CD8-positive, alpha-beta memory T cell (primary cell): ENCODE results near the gene TOR2A. TPM values are rescaled to one million over a fixed set of nuclear protein-coding genes. Genes with fewer than 3 reads are reported as not detected.

Experiments used
- CTCF ChIA-PET: fragments of 350-600 bp; sonication (Branson Sonifier 250); formaldehyde crosslinking; loops from one replicate; lab custom pipeline; 2021; ENCODE audit warnings: antibody characterized with exemption; lab: Charles Lee
- POLR2A ChIA-PET: fragments of 350-600 bp; sonication (Branson Sonifier 250); formaldehyde crosslinking; loops from one replicate; lab custom pipeline; 2021; ENCODE audit warnings: antibody characterized with exemption; lab: Charles Lee
- DNase-seq, 5 donors: peaks; one replicate each; pipeline versions ENCODE4 v3.0.0 to v3.0.0-alpha.2; 2020 to 2022; ENCODE audit warnings: mixed read lengths in 1 of 5
- H3K27ac ChIP-seq: one replicate; pipeline ENCODE4 v1.7.0; 2013; ENCODE audit warnings: low read depth, mild to moderate bottlenecking, low read length, moderate library complexity
- H3K27me3 ChIP-seq: 2 replicates; pipeline ENCODE4 v1.7.0; 2013; ENCODE audit warnings: low read length, mild to moderate bottlenecking; ENCODE audit not compliant: insufficient read depth, poor library complexity, severe bottlenecking
- H3K36me3 ChIP-seq: 2 replicates; pipeline ENCODE4 v1.7.0; 2013; ENCODE audit warnings: mild to moderate bottlenecking, low read length, moderate library complexity; ENCODE audit not compliant: insufficient read depth
- H3K4me1 ChIP-seq: 2 replicates; pipeline ENCODE4 v1.7.0; 2013; ENCODE audit warnings: mild to moderate bottlenecking, low read length, moderate library complexity; ENCODE audit not compliant: insufficient read depth
- H3K4me3 ChIP-seq: 2 replicates; pipeline ENCODE4 v1.7.0; 2013; ENCODE audit warnings: mild to moderate bottlenecking, low read length
- H3K9me3 ChIP-seq: 2 replicates; pipeline ENCODE4 v1.7.0; 2013; ENCODE audit warnings: mild to moderate bottlenecking, low read length
- H3K27ac Mint-ChIP-seq, 8 donors: one replicate each; pipeline ENCODE4 v1.8.0; 2020 to 2021; ENCODE audit warnings: mixed read lengths in 8 of 8, mild to moderate bottlenecking in 6 of 8, inconsistent platforms in 3 of 8, moderate library complexity in 3 of 8
- H3K27me3 Mint-ChIP-seq, 2 donors: one replicate each; pipeline ENCODE4 v1.8.0; 2020 to 2021; ENCODE audit warnings: mixed read lengths in 2 of 2, mild to moderate bottlenecking in 1 of 2, moderate library complexity in 1 of 2
- H3K36me3 Mint-ChIP-seq, 3 donors: one replicate each; pipeline ENCODE4 v1.8.0; 2020 to 2021; ENCODE audit warnings: mixed read lengths in 3 of 3, inconsistent platforms in 1 of 3, mild to moderate bottlenecking in 1 of 3
- H3K4me1 Mint-ChIP-seq, 3 donors: one replicate each; pipeline ENCODE4 v1.8.0; 2020 to 2021; ENCODE audit warnings: mixed read lengths in 3 of 3, inconsistent platforms in 1 of 3, mild to moderate bottlenecking in 1 of 3
- H3K4me3 Mint-ChIP-seq, 7 donors: one replicate each; pipeline ENCODE4 v1.8.0; 2020 to 2021; ENCODE audit warnings: mixed read lengths in 7 of 7, mild to moderate bottlenecking in 6 of 7, moderate library complexity in 4 of 7, inconsistent platforms in 2 of 7
- H3K9me3 Mint-ChIP-seq, 5 donors: one replicate each; pipeline ENCODE4 v1.8.0; 2020 to 2022; ENCODE audit warnings: mixed read lengths in 5 of 5, mild to moderate bottlenecking in 3 of 5, moderate library complexity in 2 of 5, inconsistent platforms in 1 of 5
- polyA plus RNA-seq: library from polyadenylated mRNA; unstranded; fragments of 300-500 nt; fragmentation: Illumina TruSeq; gene quantifications from one replicate; pipeline ENCODE4 v1.2.3, GENCODE V29; 2021
- total RNA-seq, 2 experiments: library from RNA; stranded (reverse); gene quantifications; one replicate each; pipeline ENCODE4 v1.2.3, GENCODE V29; 2021

The TOR2A gene
- total and polyA plus RNA-seq, 3 experiments from 2014 or later, result 30.7 to 37.0 (median 33.7) TPM

DNA sequence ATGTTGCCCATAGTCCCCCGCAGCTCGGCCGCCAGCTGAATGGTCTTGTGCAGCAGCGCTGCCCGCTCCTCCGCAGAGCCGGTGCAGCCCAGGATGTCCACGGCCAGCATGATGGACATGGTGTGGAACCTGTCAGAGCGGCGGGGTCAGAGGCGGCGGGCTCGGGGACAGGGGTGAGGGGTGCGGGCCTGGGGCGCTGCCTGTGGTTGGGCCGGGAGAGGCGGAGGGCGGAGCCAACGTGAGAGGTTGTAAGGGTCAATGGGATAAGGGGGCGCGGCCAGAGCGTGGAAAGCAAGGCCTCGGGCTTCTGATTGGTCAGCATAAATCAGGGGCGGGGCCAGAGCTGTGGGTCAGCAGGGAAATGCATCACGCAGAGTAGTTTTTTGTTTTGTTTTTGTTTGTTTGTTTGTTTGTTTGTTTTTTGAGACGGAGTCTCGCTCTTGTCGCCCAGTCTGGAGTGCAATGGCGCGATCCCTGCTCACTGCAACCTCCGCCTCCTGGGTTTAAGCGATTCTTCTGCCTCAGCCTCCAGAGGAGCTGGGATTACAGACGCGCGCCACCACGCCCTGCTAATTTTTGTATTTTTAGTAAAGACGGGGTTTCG, 6.8 kb upstream of the TOR2A start:
- Histone ChIP-seq H3K27me3 (no peaks in the 10 kb centered on the region), H3K9me3 (no peaks in the 10 kb centered on the region), H3K4me1 (peaks cover 2% of the 10 kb centered on the region), H3K36me3 (peaks cover 20% of the 10 kb centered on the region), H3K4me3 (no peak overlapping the region), H3K27ac (no peak overlapping the region)
- Mint-ChIP-seq H3K9me3 (no peaks in the 10 kb centered on the region), H3K27me3 (no peaks in the 10 kb centered on the region), H3K27ac (peak overlapping the region in 3 of 8 donors; percentile 75 to 93 (median 89)), H3K36me3 (peaks cover 0 to 84% (median 12%) of the 10 kb centered on the region in 3 donors), H3K4me1 (peaks cover 3 to 7% (median 3%) of the 10 kb centered on the region in 3 donors), H3K4me3 (no peak overlapping the region)
- no peak for DNase-seq
- ChIA-PET CTCF (interaction anchor here (4.9 kb wide), 1 partner anchor 43 kb away, joined by 21 read pairs; the partner anchor contains the start of gene CDK9), POLR2A (interaction anchor here (0.7 to 1.3 kb wide), 2 partner anchors 29 to 44 kb away, joined by 5 to 7 read pairs; partner anchors contain the start of gene CDK9)

DNA sequence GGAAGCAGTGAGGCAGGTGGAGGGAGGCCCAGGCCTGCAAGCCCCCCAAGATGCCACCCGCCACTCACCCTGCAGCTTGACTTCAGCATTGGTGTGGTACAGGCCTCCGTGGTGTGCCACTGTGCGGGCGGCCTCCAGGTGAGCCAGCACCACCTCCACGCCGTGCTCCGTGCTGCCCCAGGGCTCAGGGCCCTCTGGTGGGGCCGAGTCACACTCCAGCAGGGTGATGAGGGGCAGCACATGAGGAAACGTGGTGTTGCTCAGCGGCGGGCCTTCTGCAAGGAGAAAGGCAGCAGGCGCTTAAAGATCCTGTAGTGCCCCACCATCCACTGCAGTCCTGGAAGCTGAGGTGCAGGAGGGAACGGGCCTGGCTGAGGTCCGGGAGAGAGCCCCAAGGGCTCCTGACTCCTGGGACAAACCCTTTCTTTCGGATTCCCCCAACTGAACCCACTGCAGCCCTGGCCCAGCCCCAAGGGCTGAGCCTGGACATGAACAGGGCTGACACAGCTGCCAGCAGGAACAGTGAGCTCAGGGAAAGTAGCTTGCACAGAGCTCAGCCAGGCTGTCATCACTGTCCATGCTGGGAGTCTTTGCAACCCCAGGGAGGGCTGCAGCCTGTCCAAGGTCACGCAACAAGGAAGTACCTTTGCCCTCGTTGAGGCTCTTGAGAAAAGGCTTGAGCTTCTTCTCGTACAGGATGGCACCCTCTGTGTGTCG, 4.7 kb upstream of the TOR2A start:
- H3K4me3 ChIP-seq, result no peak overlapping the region
- peaks cover 0 to 68% (median 11%) of the 10 kb centered on the region in 3 donors for H3K36me3 Mint-ChIP-seq
- H3K27ac ChIP-seq, result no peak overlapping the region
- POLR2A ChIA-PET, result no interaction called here
- H3K4me1 ChIP-seq, result peaks cover 7% of the 10 kb centered on the region
- no peak for DNase-seq
- no peaks in the 10 kb centered on the region for H3K9me3 Mint-ChIP-seq
- H3K9me3 ChIP-seq, result no peaks in the 10 kb centered on the region
- peaks cover 6 to 12% (median 10%) of the 10 kb centered on the region in 3 donors for H3K4me1 Mint-ChIP-seq
- H3K27me3 ChIP-seq, result no peaks in the 10 kb centered on the region
- H3K27ac Mint-ChIP-seq, result peak overlapping the region in 1 of 8 donors; percentile 68
- H3K27me3 Mint-ChIP-seq, result no peaks in the 10 kb centered on the region
- CTCF ChIA-PET, result interaction anchor here (0.9 to 1.4 kb wide), 2 partner anchors 29 to 131 kb away, joined by 3 read pairs; no protein-coding TSS in a partner anchor
- no peak overlapping the region for H3K4me3 Mint-ChIP-seq
- H3K36me3 ChIP-seq, result peaks cover 14% of the 10 kb centered on the region

DNA sequence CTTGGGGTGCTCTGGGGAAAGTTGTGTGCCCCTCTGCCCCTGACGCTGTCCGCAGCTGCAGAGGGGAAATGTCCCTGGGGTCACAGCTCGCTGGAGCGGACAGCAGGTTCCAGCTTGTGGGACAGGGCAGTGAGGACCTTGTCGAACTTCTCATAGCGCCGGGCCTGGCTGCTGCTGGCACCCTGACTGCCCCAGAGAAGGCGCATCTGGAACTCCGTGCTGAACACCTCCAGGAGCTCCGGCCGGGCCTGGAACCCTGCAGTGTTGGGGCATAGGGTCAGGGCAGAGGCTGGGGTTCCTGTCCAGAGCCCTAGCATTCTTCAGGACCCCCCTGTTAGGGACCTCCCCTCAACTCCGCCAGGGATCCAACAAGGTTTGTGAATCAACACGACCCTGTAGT, 3.6 kb upstream of the TOR2A start:
- H3K4me1 Mint-ChIP-seq, result peaks cover 13 to 21% (median 19%) of the 10 kb centered on the region in 3 donors
- no peak overlapping the region for H3K4me3 Mint-ChIP-seq
- H3K9me3 Mint-ChIP-seq, result no peaks in the 10 kb centered on the region
- H3K36me3 Mint-ChIP-seq, result peaks cover 0 to 58% (median 11%) of the 10 kb centered on the region in 3 donors
- no peaks in the 10 kb centered on the region for H3K9me3 ChIP-seq
- no peaks in the 10 kb centered on the region for H3K27me3 ChIP-seq
- ChIA-PET CTCF (interaction anchor here (0.8 to 6.1 kb wide), 3 partner anchors 24 to 184 kb away, joined by 3 to 68 read pairs (median 4); no protein-coding TSS in a partner anchor), POLR2A (interaction anchor here (1.6 kb wide), 1 partner anchor 37 kb away, joined by 3 read pairs; no protein-coding TSS in a partner anchor)
- peaks cover 18% of the 10 kb centered on the region for H3K4me1 ChIP-seq
- H3K4me3 ChIP-seq, result no peak overlapping the region
- H3K27ac Mint-ChIP-seq, result peak overlapping the region in 6 of 8 donors; percentile 50 to 92 (median 89)
- no peak overlapping the region for H3K27ac ChIP-seq
- H3K36me3 ChIP-seq, result peaks cover 8% of the 10 kb centered on the region
- DNase-seq, result no peak
- H3K27me3 Mint-ChIP-seq, result no peaks in the 10 kb centered on the region

DNA sequence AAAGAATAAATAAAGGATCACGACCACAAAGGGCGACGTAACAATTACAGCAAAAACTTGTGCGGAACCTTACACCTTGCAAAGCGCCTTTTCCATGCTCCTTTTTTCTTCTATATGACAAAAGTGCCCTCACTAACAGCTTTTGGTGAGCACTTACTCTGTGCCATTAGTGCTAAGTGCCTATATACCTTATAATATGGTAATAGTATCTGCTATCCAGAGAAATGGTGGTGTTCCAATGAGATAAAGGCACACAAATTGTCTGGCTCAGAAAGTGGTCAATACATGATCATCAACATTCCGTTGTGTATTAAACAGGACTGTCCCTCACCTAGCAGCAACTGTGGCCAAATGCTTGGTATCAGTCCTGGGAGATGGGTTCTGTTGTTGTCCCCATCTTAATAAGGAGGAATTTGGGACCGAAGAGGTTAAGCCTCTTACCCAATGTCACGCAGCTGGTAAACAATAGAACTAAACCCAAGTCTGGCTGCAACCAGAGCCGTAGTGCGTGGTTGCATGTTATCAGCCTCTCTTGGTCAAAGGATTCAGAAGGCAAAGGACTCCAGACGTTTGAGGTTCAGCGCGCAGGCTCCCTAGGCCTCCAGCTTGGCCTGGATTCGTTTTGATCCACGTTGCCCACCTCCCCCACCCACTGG, 564 bp upstream of the TOR2A start:
- peaks cover 22% of the 10 kb centered on the region for H3K4me1 ChIP-seq
- H3K36me3 ChIP-seq, result no peaks in the 10 kb centered on the region
- ChIA-PET POLR2A (interaction anchor here (1.1 to 1.9 kb wide), 11 partner anchors 16 to 186 kb away, joined by 4 to 16 read pairs (median 5); partner anchors contain the start of genes CDK9, CFAP157, SH2D3C and TTC16), CTCF (interaction anchor here (1.0 to 6.1 kb wide), 41 partner anchors 10 to 339 kb away, joined by 3 to 68 read pairs (median 7); partner anchors contain the start of genes AK1, CDK9, CFAP157 and ENG)
- H3K27ac ChIP-seq, result peak overlapping the region; percentile 62
- H3K27me3 Mint-ChIP-seq, result no peaks in the 10 kb centered on the region
- H3K4me3 ChIP-seq, result no peak overlapping the region
- H3K9me3 ChIP-seq, result no peaks in the 10 kb centered on the region
- H3K27me3 ChIP-seq, result no peaks in the 10 kb centered on the region
- peak overlapping the region; percentile 80 to 98 (median 94) for H3K4me3 Mint-ChIP-seq
- H3K36me3 Mint-ChIP-seq, result peaks cover 0 to 47% (median 7%) of the 10 kb centered on the region in 3 donors
- H3K9me3 Mint-ChIP-seq, result no peaks in the 10 kb centered on the region
- H3K27ac Mint-ChIP-seq, result peak overlapping the region; percentile 85 to 98 (median 96)
- DNase-seq, result no peak
- peaks cover 14 to 25% (median 23%) of the 10 kb centered on the region in 3 donors for H3K4me1 Mint-ChIP-seq

DNA sequence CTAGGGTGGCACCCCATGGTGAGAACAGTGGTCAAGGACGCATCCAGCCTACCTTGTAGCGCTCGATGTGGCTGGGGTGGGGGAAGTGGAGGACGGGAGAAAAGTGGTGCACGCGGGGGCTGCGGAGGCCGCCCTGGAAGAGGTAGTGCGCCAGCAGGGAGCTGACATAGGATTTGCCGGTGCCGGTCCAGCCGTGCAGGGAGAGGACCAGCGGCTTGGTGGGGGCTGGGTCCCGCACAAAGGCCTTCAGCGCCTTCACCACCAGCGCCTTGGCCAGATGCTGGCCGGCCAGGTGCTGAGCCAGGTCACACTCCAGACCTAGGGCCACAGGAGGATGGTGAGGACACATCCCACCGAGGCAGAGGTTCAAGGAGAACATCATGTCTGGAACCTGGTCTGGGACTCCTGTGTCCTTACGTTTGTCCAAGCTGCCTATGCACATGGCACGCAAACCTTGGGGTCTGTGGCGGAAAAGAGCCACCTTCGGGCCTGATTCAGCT, 797 bp downstream of the TOR2A start:
- peak overlapping the region; percentile 62 for H3K27ac ChIP-seq
- Mint-ChIP-seq H3K9me3 (no peaks in the 10 kb centered on the region), H3K36me3 (peaks cover 0 to 40% (median 7%) of the 10 kb centered on the region in 3 donors), H3K27me3 (no peaks in the 10 kb centered on the region), H3K27ac (peak overlapping the region; percentile 73 to 91 (median 87)), H3K4me3 (peak overlapping the region; percentile 80 to 97 (median 86)), H3K4me1 (peaks cover 14 to 25% (median 23%) of the 10 kb centered on the region in 3 donors)
- CTCF ChIA-PET, result interaction anchor here (0.7 to 6.1 kb wide), 57 partner anchors 9 to 510 kb away, joined by 3 to 68 read pairs (median 6); partner anchors contain the start of genes AK1, CDK9, CFAP157 and ENG
- peak in 1 of 5 donors; percentile 58 for DNase-seq
- H3K4me3 ChIP-seq, result peak overlapping the region; percentile 94
- peaks cover 22% of the 10 kb centered on the region for H3K4me1 ChIP-seq
- H3K9me3 ChIP-seq, result no peaks in the 10 kb centered on the region
- no peaks in the 10 kb centered on the region for H3K36me3 ChIP-seq
- H3K27me3 ChIP-seq, result no peaks in the 10 kb centered on the region
- POLR2A ChIA-PET, result interaction anchor here (0.8 to 1.9 kb wide), 11 partner anchors 13 to 187 kb away, joined by 3 to 16 read pairs (median 4); partner anchors contain the start of genes CDK9, CFAP157, SH2D3C and TTC16

DNA sequence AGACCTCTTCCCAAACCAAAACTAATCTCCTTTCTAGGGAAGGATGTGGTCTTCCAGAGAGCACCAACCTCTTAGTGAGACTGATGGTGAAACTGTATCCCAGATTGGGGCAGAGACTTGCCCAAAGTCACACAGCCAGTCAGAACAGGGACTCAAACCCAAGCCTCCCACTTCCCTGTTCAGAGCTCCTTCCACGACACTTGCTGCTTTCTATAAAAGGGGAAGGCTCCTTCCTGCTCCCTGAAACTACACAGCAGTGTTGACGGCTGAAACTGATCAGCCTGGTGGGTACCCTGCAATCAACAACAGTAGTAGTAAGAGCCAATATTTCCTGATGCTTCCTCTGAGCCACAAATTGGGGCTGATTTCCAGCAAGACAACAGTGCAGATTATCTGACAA, 1.5 kb downstream of the TOR2A start:
- no peaks in the 10 kb centered on the region for H3K9me3 Mint-ChIP-seq
- CTCF ChIA-PET, result interaction anchor here (0.6 to 6.1 kb wide), 14 partner anchors 14 to 273 kb away, joined by 3 to 68 read pairs (median 18); partner anchors contain the start of genes CFAP157, PTRH1 and TTC16
- Histone ChIP-seq H3K27me3 (no peaks in the 10 kb centered on the region), H3K27ac (no peak overlapping the region), H3K4me1 (peaks cover 22% of the 10 kb centered on the region), H3K4me3 (no peak overlapping the region), H3K9me3 (no peaks in the 10 kb centered on the region), H3K36me3 (no peaks in the 10 kb centered on the region)
- peak overlapping the region in 5 of 7 donors; percentile 28 to 97 (median 60) for H3K4me3 Mint-ChIP-seq
- H3K27ac Mint-ChIP-seq, result peak overlapping the region in 5 of 8 donors; percentile 17 to 89 (median 60)
- H3K36me3 Mint-ChIP-seq, result peaks cover 0 to 34% (median 7%) of the 10 kb centered on the region in 3 donors
- no peaks in the 10 kb centered on the region for H3K27me3 Mint-ChIP-seq
- peaks cover 14 to 25% (median 23%) of the 10 kb centered on the region in 3 donors for H3K4me1 Mint-ChIP-seq
- POLR2A ChIA-PET, result no interaction called here
- DNase-seq, result no peak

DNA sequence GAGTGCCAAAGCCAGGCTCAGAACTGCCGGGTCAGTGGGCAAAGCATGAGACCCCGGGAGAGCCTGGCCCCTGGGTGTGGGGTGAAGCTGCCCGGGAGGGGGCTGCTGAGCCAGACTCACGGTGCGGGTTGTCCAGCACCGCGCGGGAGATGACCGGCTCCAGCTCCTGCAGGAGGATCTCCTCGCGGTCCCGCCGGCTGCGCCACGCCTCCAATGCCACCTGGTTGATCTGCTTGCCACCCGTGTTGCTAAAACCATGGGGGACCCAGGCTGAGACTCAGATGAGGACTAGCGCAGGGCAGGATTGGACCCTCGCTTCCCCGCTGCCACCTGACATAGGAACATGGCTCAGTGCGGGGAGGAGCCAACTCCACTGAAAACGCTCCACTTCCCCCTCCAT, 2.6 kb downstream of the TOR2A start:
- H3K4me1 ChIP-seq, result peaks cover 22% of the 10 kb centered on the region
- H3K27me3 Mint-ChIP-seq, result no peaks in the 10 kb centered on the region
- H3K4me3 ChIP-seq, result no peak overlapping the region
- H3K4me1 Mint-ChIP-seq, result peaks cover 14 to 25% (median 23%) of the 10 kb centered on the region in 3 donors
- H3K36me3 Mint-ChIP-seq, result peaks cover 0 to 25% (median 0%) of the 10 kb centered on the region in 3 donors
- ChIA-PET CTCF (interaction anchor here (1.3 to 6.1 kb wide), 4 partner anchors 13 to 190 kb away, joined by 3 to 68 read pairs (median 20); no protein-coding TSS in a partner anchor), POLR2A (no interaction called here)
- no peak for DNase-seq
- H3K27me3 ChIP-seq, result no peaks in the 10 kb centered on the region
- no peaks in the 10 kb centered on the region for H3K36me3 ChIP-seq
- peak overlapping the region in 1 of 8 donors; percentile 60 for H3K27ac Mint-ChIP-seq
- no peak overlapping the region for H3K27ac ChIP-seq
- H3K4me3 Mint-ChIP-seq, result peak overlapping the region in 1 of 7 donors; percentile 37
- no peaks in the 10 kb centered on the region for H3K9me3 Mint-ChIP-seq
- no peaks in the 10 kb centered on the region for H3K9me3 ChIP-seq
